A549 (cell line): ENCODE data around the gene CHST15. TPM values are rescaled to one million over a fixed set of nuclear protein-coding genes. Genes with fewer than 3 reads are reported as not detected.

Source experiments
- ATAC-seq, 2 experiments: fragments of 200-7000 bp in 1 of 2; fragments of >200 bp in 1 of 2; cut with Nextera tagmentation in 1 of 2; cut with Tn5 transposase in 1 of 2; 3 replicates each; pipeline versions ENCODE4 v1.8.0 to v1.9.1; 2018 to 2020; ENCODE audit warnings: mild to moderate bottlenecking in 1 of 2, moderate library complexity in 1 of 2
- CTCF ChIA-PET: fragments of 300-600 bp; sonication (Branson Sonifier 250); formaldehyde crosslinking; extraction: SDS; loops from one replicate; lab custom pipeline; 2021; ENCODE audit warnings: antibody characterized with exemption, inconsistent platforms; lab: Yijun Ruan, JAX
- POLR2A ChIA-PET: fragments of 350-600 bp; formaldehyde crosslinking; extraction: SDS; loops from one replicate; lab custom pipeline; 2021; ENCODE audit warnings: antibody characterized with exemption, inconsistent platforms; lab: Yijun Ruan, JAX
- DNase-seq, 2 experiments: peaks; one replicate each; pipeline versions ENCODE4 v3.0.0 to v3.0.0-alpha.2; 2011 to 2016; ENCODE audit warnings: low read depth in 1 of 2, low spot score in 1 of 2
- FAIRE-seq: peaks from 2 replicates; lab custom pipeline; 2011; peaks lifted over from hg19 to GRCh38; lab: Jason Lieb, UNC
- H3K27ac ChIP-seq, 2 experiments: fragments of >200 bp; sonication (Bioruptor Twin); formaldehyde crosslinking; 3 replicates each; pipeline ENCODE4 v1.5.1; 2016 to 2017
- H3K4me1 ChIP-seq: fragments of >200 bp; sonication (Bioruptor Twin); formaldehyde crosslinking; 3 replicates; pipeline ENCODE4 v1.6.1; 2016
- H3K4me2 ChIP-seq: fragments of >200 bp; sonication (Bioruptor Twin); formaldehyde crosslinking; 3 replicates; pipeline ENCODE4 v1.6.1; 2016
- H3K4me3 ChIP-seq: fragments of >200 bp; sonication (Bioruptor Twin); formaldehyde crosslinking; 3 replicates; pipeline ENCODE4 v1.5.1; 2016
- H3K9me3 ChIP-seq: fragments of >200 bp; sonication (Bioruptor Twin); formaldehyde crosslinking; 3 replicates; pipeline ENCODE4 v1.6.1; 2016
- CHD2 ChIP-seq: fragments of 150-350 bp; IDR thresholded peaks from 2 replicates; pipeline ENCODE4 v1.6.1; 2014; ENCODE audit warnings: low read length; ENCODE audit not compliant: partially characterized antibody
- EHMT2 ChIP-seq: fragments of 200-600 bp; sonication (generic); IDR thresholded peaks from 2 replicates; pipeline ENCODE4 v1.6.1; 2016; ENCODE audit warnings: antibody characterized with exemption, low read depth, mild to moderate bottlenecking, moderate library complexity
- ESRRA ChIP-seq: fragments of 150-350 bp; IDR thresholded peaks from 2 replicates; pipeline ENCODE4 v1.6.1; 2014; ENCODE audit warnings: mild to moderate bottlenecking, low read length, borderline replicate concordance
- FOSB ChIP-seq: fragments of 250-450 bp; sonication (Bioruptor Pico); IDR thresholded peaks from 2 replicates; pipeline ENCODE4 v1.5.0; 2020; ENCODE audit warnings: mild to moderate bottlenecking, moderate library complexity
- FOSL2 ChIP-seq, 2 experiments: fragments of 450-650 bp in 1 of 2; fragments of >200 bp in 1 of 2; sonication (Bioruptor Twin) in 1 of 2; formaldehyde crosslinking; IDR thresholded peaks; 2 replicates each; pipeline versions ENCODE4 v1.5.0 to v1.6.1; 2016 to 2020; ENCODE audit warnings: mild to moderate bottlenecking in 1 of 2, moderate library complexity in 1 of 2
- GATA3 ChIP-seq: IDR thresholded peaks from 2 replicates; pipeline ENCODE4 v1.6.1; 2012; ENCODE audit warnings: borderline replicate concordance
- HDAC2 ChIP-seq: fragments of 200-600 bp; sonication (generic); IDR thresholded peaks from 2 replicates; pipeline ENCODE4 v1.6.1; 2016
- HEYL ChIP-seq: fragments of 250-450 bp; sonication (Bioruptor Pico); IDR thresholded peaks from 2 replicates; pipeline ENCODE4 v1.8.0; 2021; ENCODE audit warnings: mild to moderate bottlenecking, moderate library complexity
- HOXA7 ChIP-seq: fragments of 250-450 bp; sonication (Bioruptor Pico); IDR thresholded peaks from 2 replicates; pipeline ENCODE4 v1.5.0; 2020; ENCODE audit warnings: mild to moderate bottlenecking, moderate library complexity
- HOXB13 ChIP-seq: fragments of 250-450 bp; sonication (Bioruptor Pico); IDR thresholded peaks from 2 replicates; pipeline ENCODE4 v1.5.0; 2020; ENCODE audit warnings: low read depth, mild to moderate bottlenecking, moderate library complexity
- HOXB5 ChIP-seq: fragments of 250-450 bp; sonication (Bioruptor Pico); IDR thresholded peaks from 2 replicates; pipeline ENCODE4 v1.5.0; 2020; ENCODE audit warnings: mild to moderate bottlenecking, moderate library complexity
- JUN ChIP-seq, 2 experiments: fragments of >200 bp; sonication (Bioruptor Twin); formaldehyde crosslinking; IDR thresholded peaks; 2 replicates in 1 of 2; 3 replicates in 1 of 2; pipeline ENCODE4 v1.6.1; 2016 to 2017
- JUNB ChIP-seq: fragments of >200 bp; sonication (Bioruptor Twin); formaldehyde crosslinking; IDR thresholded peaks from 2 replicates; pipeline ENCODE4 v1.6.1; 2016
- KDM1A ChIP-seq: fragments of 200-600 bp; sonication (generic); IDR thresholded peaks from 2 replicates; pipeline ENCODE4 v1.6.1; 2016; ENCODE audit warnings: low read depth, mild to moderate bottlenecking
- KDM5A ChIP-seq: fragments of 200-600 bp; sonication (generic); IDR thresholded peaks from 2 replicates; pipeline ENCODE4 v1.6.1; 2016; ENCODE audit warnings: antibody characterized with exemption, mild to moderate bottlenecking
- MAFK ChIP-seq: fragments of 450-650 bp; IDR thresholded peaks from 2 replicates; pipeline ENCODE4 v1.6.1; 2014; ENCODE audit not compliant: partially characterized antibody
- NFE2L2 ChIP-seq: fragments of 150-350 bp; conservative IDR thresholded peaks from 2 replicates; pipeline ENCODE4 v1.6.1; 2014; ENCODE audit warnings: low read length
- POLR2A ChIP-seq: IDR thresholded peaks from 2 replicates; pipeline ENCODE4 v1.6.1; 2012; ENCODE audit warnings: mild to moderate bottlenecking, low read length
- POLR2AphosphoS2 ChIP-seq: conservative IDR thresholded peaks from 2 replicates; pipeline ENCODE4 v1.6.1; 2012; ENCODE audit warnings: low read length, improper control_type of control experiment, inconsistent platforms
- RAD21 ChIP-seq, 2 experiments: fragments of >200 bp in 1 of 2; sonication (Bioruptor Twin) in 1 of 2; formaldehyde crosslinking in 1 of 2; IDR thresholded peaks in 1 of 2; conservative IDR thresholded peaks in 1 of 2; 2 replicates in 1 of 2; 3 replicates in 1 of 2; pipeline ENCODE4 v1.6.1; 2012 to 2018; ENCODE audit warnings: inconsistent platforms in 1 of 2
- RARB ChIP-seq: fragments of 250-450 bp; sonication (Bioruptor Pico); IDR thresholded peaks from 2 replicates; pipeline ENCODE4 v1.8.0; 2021; ENCODE audit warnings: mild to moderate bottlenecking, moderate library complexity
- RCOR1 ChIP-seq: fragments of 150-350 bp; IDR thresholded peaks from 2 replicates; pipeline ENCODE4 v1.6.1; 2014; ENCODE audit warnings: antibody characterized with exemption, low read length, low read depth
- RFX5 ChIP-seq: fragments of 450-650 bp; IDR thresholded peaks from 2 replicates; pipeline ENCODE4 v1.7.1; 2014; ENCODE audit warnings: antibody characterized with exemption, mild to moderate bottlenecking, moderate library complexity
- RNF2 ChIP-seq: fragments of 200-600 bp; sonication (generic); IDR thresholded peaks from 2 replicates; pipeline ENCODE4 v1.6.1; 2016; ENCODE audit warnings: low read depth, mild to moderate bottlenecking, antibody characterized with exemption, moderate library complexity, borderline replicate concordance
- SMC3 ChIP-seq: fragments of >200 bp; sonication (Bioruptor Twin); formaldehyde crosslinking; IDR thresholded peaks from 3 replicates; pipeline ENCODE4 v1.6.1; 2018; ENCODE audit warnings: inconsistent platforms
- SREBF2 ChIP-seq: fragments of 450-650 bp; IDR thresholded peaks from 2 replicates; pipeline ENCODE4 v1.6.1; 2014; ENCODE audit warnings: mild to moderate bottlenecking, moderate library complexity
- ZFP36 ChIP-seq: fragments of 450-650 bp; IDR thresholded peaks from 2 replicates; pipeline ENCODE4 v1.6.1; 2014; ENCODE audit warnings: borderline replicate concordance; ENCODE audit not compliant: partially characterized antibody
- WGBS: methylation state at CpG from one replicate; pipeline ENCODE4 v1.1.6; 2017; ENCODE audit errors: missing lambda C conversion rate; 5-methylcytosine and 5-hydroxymethylcytosine counted together
- polyA plus RNA-seq, 4 experiments: library from polyadenylated mRNA; depleted of rRNA in 3 of 4; stranded (reverse); fragments of >200 nt; fragmentation: RNase III in 1 of 4; extraction: RNeasy Plus Mini Kit Qiagen cat#74134 plus additional on column Dnase treatment in 1 of 4; gene quantifications; 2 replicates in 3 of 4; 3 replicates in 1 of 4; pipeline ENCODE4 v1.2.3, GENCODE V29; 2011 to 2017
- TF ChIP-seq, protein P1 (sequence below): fragments of 250-450 bp; sonication (Bioruptor Pico); IDR thresholded peaks from 2 replicates; pipeline ENCODE4 v1.5.0; 2021; ENCODE audit warnings: mild to moderate bottlenecking, moderate library complexity, borderline replicate concordance
- TF ChIP-seq, protein P2 (sequence below): fragments of 150-350 bp; IDR thresholded peaks from 2 replicates; pipeline ENCODE4 v1.6.1; 2014; ENCODE audit warnings: low read depth, mild to moderate bottlenecking, low read length
- TF ChIP-seq, protein P3 (sequence below): fragments of >200 bp; sonication (Bioruptor Twin); formaldehyde crosslinking; IDR thresholded peaks from 2 replicates; pipeline ENCODE4 v1.6.1; 2016
- TF ChIP-seq, protein P4 (sequence below): IDR thresholded peaks from 2 replicates; pipeline ENCODE4 v1.6.1; 2012; ENCODE audit warnings: low read depth, borderline replicate concordance

Gene CHST15
- polyA plus RNA-seq, 2 of the 4 experiments (the other 2 are of a cell fraction): 5.1 to 10.3 TPM

DNA sequence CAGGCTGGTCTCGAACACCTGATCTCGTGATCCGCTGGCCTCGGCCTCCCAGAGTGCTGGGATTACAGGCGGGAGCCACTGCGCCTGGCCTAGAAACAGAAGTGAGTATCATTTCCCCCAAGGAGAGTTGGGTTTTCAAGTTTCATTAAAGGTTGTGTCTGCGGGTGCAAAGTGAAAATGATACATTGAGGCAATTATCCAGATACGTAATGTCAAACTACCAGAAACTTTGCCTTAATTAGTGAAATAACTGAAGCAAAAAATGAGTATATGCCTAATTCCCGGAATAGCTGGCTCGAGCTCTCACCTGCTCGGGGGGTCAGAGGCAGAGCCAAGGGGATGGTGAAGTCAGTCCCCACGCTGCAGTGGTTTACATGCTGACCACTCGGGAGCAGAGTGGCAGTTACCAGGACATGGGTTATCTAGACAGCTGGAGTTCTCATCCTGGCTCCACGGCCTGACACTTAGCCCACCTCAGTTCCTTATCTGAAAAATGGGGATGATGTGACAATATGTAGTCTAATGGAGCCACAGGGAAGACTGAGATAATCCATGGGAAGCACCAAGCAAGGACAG is 25.5 kb downstream of the CHST15 start:
- DNase-seq: no peak
- no peak for TF ChIP-seq RARB (CRISPR knock-in tag)
- TF ChIP-seq POLR2AphosphoS2: no peak
- TF ChIP-seq FOSB: no peak
- TF ChIP-seq GATA3: no peak
- no peak for TF ChIP-seq JUN (IDR thresholded peaks at IDR 0.05)
- TF ChIP-seq ESRRA: no peak
- TF ChIP-seq SMC3: no peak
- TF ChIP-seq RAD21 (conservative IDR thresholded peaks at IDR 0.05 in 1 of 2, IDR thresholded peaks at IDR 0.05 in 1 of 2): no peak
- TF ChIP-seq, protein P1, sequence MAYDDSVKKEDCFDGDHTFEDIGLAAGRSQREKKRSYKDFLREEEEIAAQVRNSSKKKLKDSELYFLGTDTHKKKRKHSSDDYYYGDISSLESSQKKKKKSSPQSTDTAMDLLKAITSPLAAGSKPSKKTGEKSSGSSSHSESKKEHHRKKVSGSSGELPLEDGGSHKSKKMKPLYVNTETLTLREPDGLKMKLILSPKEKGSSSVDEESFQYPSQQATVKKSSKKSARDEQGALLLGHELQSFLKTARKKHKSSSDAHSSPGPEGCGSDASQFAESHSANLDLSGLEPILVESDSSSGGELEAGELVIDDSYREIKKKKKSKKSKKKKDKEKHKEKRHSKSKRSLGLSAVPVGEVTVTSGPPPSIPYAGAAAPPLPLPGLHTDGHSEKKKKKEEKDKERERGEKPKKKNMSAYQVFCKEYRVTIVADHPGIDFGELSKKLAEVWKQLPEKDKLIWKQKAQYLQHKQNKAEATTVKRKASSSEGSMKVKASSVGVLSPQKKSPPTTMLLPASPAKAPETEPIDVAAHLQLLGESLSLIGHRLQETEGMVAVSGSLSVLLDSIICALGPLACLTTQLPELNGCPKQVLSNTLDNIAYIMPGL (CRISPR knock-in tag): no peak
- TF ChIP-seq, protein P2, sequence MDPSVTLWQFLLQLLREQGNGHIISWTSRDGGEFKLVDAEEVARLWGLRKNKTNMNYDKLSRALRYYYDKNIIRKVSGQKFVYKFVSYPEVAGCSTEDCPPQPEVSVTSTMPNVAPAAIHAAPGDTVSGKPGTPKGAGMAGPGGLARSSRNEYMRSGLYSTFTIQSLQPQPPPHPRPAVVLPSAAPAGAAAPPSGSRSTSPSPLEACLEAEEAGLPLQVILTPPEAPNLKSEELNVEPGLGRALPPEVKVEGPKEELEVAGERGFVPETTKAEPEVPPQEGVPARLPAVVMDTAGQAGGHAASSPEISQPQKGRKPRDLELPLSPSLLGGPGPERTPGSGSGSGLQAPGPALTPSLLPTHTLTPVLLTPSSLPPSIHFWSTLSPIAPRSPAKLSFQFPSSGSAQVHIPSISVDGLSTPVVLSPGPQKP: no peak
- no peak for TF ChIP-seq RCOR1
- no peak for TF ChIP-seq HDAC2
- TF ChIP-seq JUNB: no peak
- TF ChIP-seq EHMT2: no peak
- no peak for TF ChIP-seq HOXA7 (CRISPR knock-in tag)
- TF ChIP-seq, all 56 proteins: peak for 0
- CTCF ChIA-PET: interaction anchor here (1.0 to 1.4 kb wide), 2 partner anchors 73 to 321 kb away, joined by 3 to 4 read pairs; no protein-coding TSS in a partner anchor
- Histone ChIP-seq H3K4me3 (no peak overlapping the region), H3K4me1 (peaks cover 16% of the 10 kb centered on the region), H3K4me2 (no peak overlapping the region), H3K9me3 (no peaks in the 10 kb centered on the region), H3K27ac (no peak overlapping the region)
- POLR2A ChIA-PET: no interaction called here
- ATAC-seq: no peak
- WGBS: 90% methylated on average over 14 of the region's 14 CpGs
- no peak for FAIRE-seq

DNA sequence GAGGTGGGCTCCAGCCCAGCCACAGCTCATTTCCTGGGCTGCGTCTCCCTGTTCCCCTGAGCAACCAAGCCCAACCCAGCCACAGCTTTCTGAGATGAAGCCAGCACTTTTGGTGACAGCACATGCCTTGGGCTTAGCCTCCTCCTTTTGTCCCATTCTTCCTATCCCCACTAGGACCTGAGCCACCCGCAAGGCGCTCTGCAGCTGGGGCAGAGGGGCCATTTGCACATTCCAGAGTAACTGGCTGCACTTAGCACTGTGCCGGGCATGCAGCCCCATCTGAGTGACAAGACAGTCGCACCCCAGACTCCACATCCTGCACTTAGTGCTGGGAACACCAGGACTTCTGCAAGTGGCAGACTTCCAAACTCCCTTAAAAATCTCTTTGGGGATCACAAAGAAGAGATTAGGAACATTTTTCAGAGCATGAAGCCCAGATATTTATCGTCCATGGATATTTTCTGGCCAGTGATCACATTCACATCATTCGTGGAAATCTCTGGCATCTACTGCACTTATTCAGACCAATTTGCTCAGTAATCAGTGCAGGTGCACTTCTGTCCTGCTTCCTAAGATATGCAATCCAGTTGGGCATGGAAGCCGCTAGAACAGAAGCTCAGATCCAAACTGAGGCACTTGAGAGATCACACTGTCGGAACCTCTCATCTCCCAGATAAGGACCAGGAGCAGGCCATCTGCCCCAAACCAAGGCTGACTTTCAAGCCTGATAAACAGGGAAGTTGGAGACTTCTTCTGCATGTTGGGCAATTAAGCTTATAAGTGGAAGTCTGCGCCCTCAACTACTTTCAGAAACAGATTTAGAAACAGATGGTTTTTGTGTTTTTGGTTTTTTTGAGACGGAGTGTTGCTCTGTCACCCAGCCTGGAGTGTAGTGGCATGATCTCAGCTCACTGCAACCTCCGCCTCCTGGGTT is 26.4 kb downstream of the CHST15 start:
- H3K27ac ChIP-seq: no peak overlapping the region
- no peak overlapping the region for H3K4me3 ChIP-seq
- H3K9me3 ChIP-seq: no peaks in the 10 kb centered on the region
- ChIA-PET POLR2A (no interaction called here), CTCF (interaction anchor here (0.6 to 1.4 kb wide), 3 partner anchors 72 to 1683 kb away, joined by 3 to 4 read pairs (median 3); no protein-coding TSS in a partner anchor)
- no peak overlapping the region for H3K4me2 ChIP-seq
- ATAC-seq (no peak), FAIRE-seq (no peak)
- H3K4me1 ChIP-seq: peaks cover 16% of the 10 kb centered on the region
- 89% methylated on average over 12 of the region's 12 CpGs for WGBS
- no peak for TF ChIP-seq HOXB5 (CRISPR knock-in tag)
- TF ChIP-seq HOXB13 (CRISPR knock-in tag): no peak
- no peak for TF ChIP-seq RFX5
- TF ChIP-seq MAFK: no peak
- TF ChIP-seq SREBF2: no peak
- TF ChIP-seq POLR2A: no peak
- no peak for TF ChIP-seq CHD2
- TF ChIP-seq, protein P3, sequence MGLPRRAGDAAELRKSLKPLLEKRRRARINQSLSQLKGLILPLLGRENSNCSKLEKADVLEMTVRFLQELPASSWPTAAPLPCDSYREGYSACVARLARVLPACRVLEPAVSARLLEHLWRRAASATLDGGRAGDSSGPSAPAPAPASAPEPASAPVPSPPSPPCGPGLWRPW: no peak
- no peak for TF ChIP-seq ZFP36
- TF ChIP-seq FOSL2 (IDR thresholded peaks at IDR 0.05): no peak
- TF ChIP-seq FOSL2 (CRISPR knock-in tag; IDR thresholded peaks at IDR 0.05): no peak
- TF ChIP-seq KDM5A: no peak
- TF ChIP-seq, protein P4, sequence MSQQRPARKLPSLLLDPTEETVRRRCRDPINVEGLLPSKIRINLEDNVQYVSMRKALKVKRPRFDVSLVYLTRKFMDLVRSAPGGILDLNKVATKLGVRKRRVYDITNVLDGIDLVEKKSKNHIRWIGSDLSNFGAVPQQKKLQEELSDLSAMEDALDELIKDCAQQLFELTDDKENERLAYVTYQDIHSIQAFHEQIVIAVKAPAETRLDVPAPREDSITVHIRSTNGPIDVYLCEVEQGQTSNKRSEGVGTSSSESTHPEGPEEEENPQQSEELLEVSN: no peak
- TF ChIP-seq NFE2L2: no peak
- TF ChIP-seq ESRRA: no peak
- TF ChIP-seq RARB (CRISPR knock-in tag): no peak
- no peak for TF ChIP-seq HOXA7 (CRISPR knock-in tag)
- no peak for TF ChIP-seq HEYL (CRISPR knock-in tag)
- no peak for TF ChIP-seq RNF2
- no peak for TF ChIP-seq JUN (IDR thresholded peaks at IDR 0.05)
- no peak for TF ChIP-seq KDM1A
- TF ChIP-seq, all 56 proteins: peak for 0
- no peak for DNase-seq
